Left ventricle myocardium inferior (tissue), 1 donor: ENCODE results near the gene TRUB2. TPM values are rescaled to one million over a fixed set of nuclear protein-coding genes. Genes with fewer than 3 reads are reported as not detected.
A peak's percentile ranks its signal among the peaks of the same experiment; 100 is the strongest.

Experiments used
- DNase-seq: peaks from one replicate; pipeline ENCODE4 v3.0.0-alpha.2; 2020
- H3K27ac ChIP-seq: fragments of 200-600 bp; replicated peaks from 2 replicates; pipeline ENCODE4 v1.8.0; 2021
- H3K27me3 ChIP-seq: fragments of 200-600 bp; 2 replicates; pipeline ENCODE4 v1.8.0; 2021; ENCODE audit warnings: low read depth
- H3K36me3 ChIP-seq: fragments of 200-600 bp; 2 replicates; pipeline ENCODE4 v1.8.0; 2021
- H3K4me1 ChIP-seq: fragments of 200-600 bp; 2 replicates; pipeline ENCODE4 v1.8.0; 2021
- H3K4me3 ChIP-seq: fragments of 200-600 bp; 2 replicates; pipeline ENCODE4 v1.8.0; 2021; ENCODE audit warnings: mild to moderate bottlenecking, moderate library complexity
- H3K9me3 ChIP-seq: fragments of 200-600 bp; replicated peaks from 2 replicates; pipeline ENCODE4 v1.8.0; 2021
- CTCF ChIP-seq: fragments of 200-600 bp; IDR thresholded peaks from 2 replicates; pipeline ENCODE4 v1.8.0; 2021; ENCODE audit warnings: antibody characterized with exemption, mild to moderate bottlenecking, borderline replicate concordance
- intact Hi-C: fragments of 100-400 bp; cut with micrococcal nuclease; formaldehyde crosslinking; loops from one replicate; pipeline ENCODE4 v1.11.0; 2022
- total RNA-seq: library from RNA; stranded (reverse); fragmentation: NEBNext Ultra II Directional; extraction: Animal tissue kit (Norgen Biotek cat#: 25700); gene quantifications from one replicate; pipeline ENCODE4 v1.2.1, GENCODE V29; 2021
- donor health status: DM: no; HTN: yes; CAD: no; lungs with severe emphysema.

The TRUB2 gene
- total RNA-seq, 1 donor from 2014 or later: 43.7 TPM

- Histone ChIP-seq H3K27ac (no peak overlapping the region), H3K36me3 (peaks cover 75% of the 10 kb centered on the region)
- TF ChIP-seq CTCF: no peak
These were observed 22.8 kb upstream of the TRUB2 start for GRCh38 chr9:128344931-128345605.

DNA sequence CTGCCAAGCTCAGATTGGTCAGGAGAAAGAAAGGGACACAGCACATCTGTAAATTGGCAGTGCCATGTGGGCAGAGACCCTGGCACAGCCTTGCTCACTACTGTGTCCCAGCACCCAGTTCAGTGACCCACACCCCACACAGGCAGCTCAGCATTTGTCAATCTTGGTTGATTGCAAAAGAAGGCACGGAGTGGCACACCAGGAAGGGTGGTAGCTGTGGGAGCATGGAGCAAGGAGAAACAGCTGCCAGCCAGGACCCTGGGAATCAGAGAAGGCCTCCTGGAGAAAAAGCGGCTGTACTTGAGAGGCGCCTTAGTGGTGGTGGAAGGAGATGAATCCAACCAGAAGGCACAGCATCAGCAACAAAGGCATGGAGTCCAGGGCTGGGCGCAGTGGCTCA is 21.6 kb upstream of the TRUB2 start:
- no peak overlapping the region for H3K27ac ChIP-seq
- peaks cover 63% of the 10 kb centered on the region for H3K36me3 ChIP-seq
- H3K27me3 ChIP-seq: no peaks in the 10 kb centered on the region
- no peaks in the 10 kb centered on the region for H3K9me3 ChIP-seq
- no peak overlapping the region for H3K4me3 ChIP-seq
- H3K4me1 ChIP-seq: peaks cover 21% of the 10 kb centered on the region
- intact Hi-C loops: no loop called here
- no peak for DNase-seq
- no peak for TF ChIP-seq CTCF

More at GRCh38 chr9:128344931-128345605, 22.8 kb upstream of the TRUB2 start:
- Histone ChIP-seq H3K4me1 (peaks cover 16% of the 10 kb centered on the region), H3K9me3 (no peaks in the 10 kb centered on the region), H3K27me3 (no peaks in the 10 kb centered on the region), H3K4me3 (no peak overlapping the region)
- DNase-seq: no peak
- intact Hi-C loops: no loop called here

DNA sequence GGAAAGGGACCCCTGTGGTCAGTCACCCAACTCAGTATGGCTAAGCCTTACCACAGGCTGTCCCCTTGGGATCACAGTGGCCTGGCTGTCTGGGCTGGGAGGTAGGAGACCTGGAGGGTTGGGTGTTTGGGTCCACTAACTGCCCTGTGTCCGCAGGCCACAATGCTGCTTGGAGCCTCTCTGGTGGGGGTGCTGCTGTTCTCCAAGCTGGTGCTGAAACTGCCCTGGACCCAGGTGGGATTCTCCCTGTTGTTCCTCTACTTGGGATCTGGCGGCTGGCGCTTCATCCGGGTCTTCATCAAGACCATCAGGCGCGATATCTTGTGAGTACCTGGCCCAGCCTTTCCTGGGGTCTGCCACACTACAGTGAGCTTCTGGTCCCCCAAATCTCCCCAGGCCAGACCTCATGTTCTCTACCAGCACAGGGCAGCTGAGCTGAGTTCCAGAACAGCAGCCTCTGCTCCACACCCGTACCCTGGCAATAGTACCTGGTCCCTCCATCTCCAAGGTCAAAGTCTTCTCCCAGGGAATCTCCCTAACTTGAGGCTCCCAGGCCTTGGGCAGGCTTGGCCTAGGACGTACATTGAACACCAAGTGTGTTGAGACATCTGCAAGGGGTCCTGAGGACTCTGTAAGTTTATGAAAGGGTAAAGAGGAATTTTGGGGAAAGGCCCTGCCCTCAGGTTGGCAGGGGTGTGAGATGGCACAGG is 20.9 kb upstream of the TRUB2 start:
- Histone ChIP-seq H3K36me3 (peaks cover 55% of the 10 kb centered on the region), H3K4me1 (peaks cover 21% of the 10 kb centered on the region), H3K9me3 (no peaks in the 10 kb centered on the region), H3K27me3 (no peaks in the 10 kb centered on the region), H3K4me3 (no peak overlapping the region), H3K27ac (no peak overlapping the region)
- intact Hi-C loops: no loop called here
- no peak for DNase-seq
- TF ChIP-seq CTCF: no peak

DNA sequence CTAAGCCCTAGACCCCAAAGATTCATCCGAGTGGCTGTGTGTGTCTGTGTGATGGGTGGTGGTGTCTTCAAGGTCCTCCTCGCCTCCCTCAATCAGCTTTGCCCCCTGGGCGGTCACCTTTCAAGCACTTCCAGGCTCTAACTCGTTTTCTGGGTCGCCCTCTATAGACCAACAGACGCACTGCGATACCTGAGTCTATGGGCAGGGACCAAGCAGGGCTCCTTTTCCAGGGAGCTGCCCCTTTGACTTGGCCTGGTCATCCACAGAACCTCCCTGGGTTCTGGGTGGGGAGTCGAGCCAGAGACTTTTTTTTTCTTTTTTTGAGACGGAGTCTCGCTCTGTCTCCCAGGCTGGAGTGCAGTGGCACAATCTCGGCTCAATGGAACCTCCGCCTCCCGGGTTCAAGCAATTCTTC is 19.2 kb upstream of the TRUB2 start:
- TF ChIP-seq CTCF: peak; percentile 73
- Histone ChIP-seq H3K4me1 (peaks cover 21% of the 10 kb centered on the region), H3K27me3 (no peaks in the 10 kb centered on the region), H3K9me3 (no peaks in the 10 kb centered on the region), H3K4me3 (peak overlapping the region; percentile 91), H3K36me3 (peaks cover 39% of the 10 kb centered on the region), H3K27ac (peak overlapping the region; percentile 83)
- peak; percentile 40 for DNase-seq
- intact Hi-C loops: no loop called here

DNA sequence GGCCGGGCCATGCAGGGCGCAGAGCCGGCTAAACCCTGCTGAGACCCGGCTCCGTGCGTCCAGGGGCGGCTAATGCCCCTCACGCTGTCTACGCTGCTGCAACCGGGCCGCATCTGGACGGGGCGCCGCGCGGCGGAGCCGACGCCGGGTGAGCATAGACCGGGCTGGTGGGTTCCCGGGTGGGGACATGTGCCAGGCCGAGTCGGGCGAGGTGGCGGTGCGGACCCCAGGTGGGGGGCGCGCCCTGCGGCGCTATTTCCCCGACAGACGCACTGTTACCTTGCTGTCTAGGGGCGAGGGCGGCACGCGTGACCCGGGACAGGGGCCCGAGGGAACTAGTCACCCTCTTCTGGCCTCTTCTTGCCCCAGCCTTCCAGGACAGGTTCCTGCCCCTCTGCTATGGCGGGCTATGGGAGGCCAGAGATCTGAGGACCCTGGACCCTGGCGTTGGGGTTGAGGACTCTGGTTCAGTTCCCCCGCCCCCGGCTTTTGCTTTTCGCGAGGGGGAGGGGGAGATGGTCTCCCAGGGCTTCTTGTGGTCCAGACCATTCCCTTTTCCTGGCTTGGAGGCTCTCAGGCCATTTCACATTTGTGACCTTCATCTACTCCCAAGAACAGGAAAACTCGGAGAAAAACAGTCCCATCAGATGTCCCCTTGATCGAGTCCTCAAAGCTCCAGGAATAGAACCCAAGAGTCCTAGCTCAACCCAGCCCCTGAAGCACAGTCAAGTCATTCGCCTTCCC is 18.6 kb upstream of the TRUB2 start:
- Histone ChIP-seq H3K27ac (peak overlapping the region; percentile 83), H3K4me3 (peak overlapping the region; percentile 91), H3K36me3 (peaks cover 33% of the 10 kb centered on the region), H3K27me3 (no peaks in the 10 kb centered on the region), H3K4me1 (peaks cover 21% of the 10 kb centered on the region), H3K9me3 (no peaks in the 10 kb centered on the region)
- no peak for DNase-seq
- intact Hi-C loops: no loop called here
- TF ChIP-seq CTCF: no peak
